HepG2 (cell line): ENCODE results near the gene CAMTA1. TPM values are rescaled to one million over a fixed set of nuclear protein-coding genes. Genes with fewer than 3 reads are reported as not detected.

ENCODE experiments used
- ATAC-seq: fragments of 200-7000 bp; cut with Tn5 transposase; 3 replicates; pipeline ENCODE4 v1.9.1; 2020; ENCODE audit warnings: mild to moderate bottlenecking, moderate library complexity
- BruUV-seq: library from RNA; stranded (reverse); fragments of 400-500 nt; replicated peaks from 2 replicates; lab custom pipeline; 2021; lab: Mats Ljungman, UMichigan
- CTCF ChIA-PET: fragments of 300-600 bp; formaldehyde crosslinking; extraction: SDS; loops from one replicate; lab custom pipeline; 2021; ENCODE audit warnings: low total read pairs, inconsistent platforms, low intra/inter-chr PET ratio; lab: Yijun Ruan, JAX
- POLR2A ChIA-PET: fragments of 350-600 bp; sonication (Branson Sonifier 250); formaldehyde crosslinking; loops from one replicate; lab custom pipeline; 2020; ENCODE audit warnings: antibody characterized with exemption, inconsistent platforms; lab: Yijun Ruan, JAX
- DNase-seq: peaks from one replicate; pipeline ENCODE4 v3.0.0-alpha.2; 2015; ENCODE audit warnings: low spot score
- FAIRE-seq: peaks from 3 replicates; lab custom pipeline; 2011; peaks lifted over from hg19 to GRCh38; lab: Jason Lieb, UNC
- H2AFZ ChIP-seq: one replicate; pipeline ENCODE4 v1.6.1; 2011; ENCODE audit warnings: low read length, inconsistent platforms
- H3K27ac ChIP-seq: fragments of 300-600 bp; 3 replicates; pipeline ENCODE4 v1.8.0; 2011; ENCODE audit warnings: mixed run types, mild to moderate bottlenecking, mixed read lengths, low read length, inconsistent platforms; ENCODE audit not compliant: insufficient read depth; ENCODE audit errors: extremely low read length
- H3K27me3 ChIP-seq, 2 experiments: fragments of 200-600 bp in 1 of 2; 2 replicates in 1 of 2; 3 replicates in 1 of 2; pipeline versions ENCODE4 v1.6.0 to v1.8.0; 2011; ENCODE audit warnings: low read length in 2 of 2, mild to moderate bottlenecking in 2 of 2, moderate library complexity in 2 of 2, inconsistent platforms in 1 of 2; ENCODE audit not compliant: insufficient read depth in 2 of 2, control insufficient read depth in 1 of 2
- H3K36me3 ChIP-seq, 2 experiments: fragments of 200-600 bp in 1 of 2; replicated peaks in 1 of 2; 2 replicates in 1 of 2; 3 replicates in 1 of 2; pipeline versions ENCODE4 v1.5.1 to v1.8.0; 2011; ENCODE audit warnings: low read length in 2 of 2, inconsistent platforms in 1 of 2; ENCODE audit not compliant: insufficient read depth in 2 of 2, control insufficient read depth in 1 of 2
- H3K4me1 ChIP-seq: 2 replicates; pipeline ENCODE4 v1.5.1; 2012; ENCODE audit warnings: low read length, inconsistent platforms; ENCODE audit not compliant: insufficient read depth
- H3K4me2 ChIP-seq: 2 replicates; pipeline ENCODE4 v1.6.0; 2011; ENCODE audit warnings: low read depth, low read length, inconsistent platforms
- H3K4me3 ChIP-seq, 3 experiments: fragments of 200-600 bp in 1 of 3; sonication (generic), shearing (Covaris generic) in 1 of 3; replicated peaks in 1 of 3; 2 replicates each; pipeline ENCODE4 v1.5.1; 2011 to 2016; ENCODE audit warnings: low read length in 3 of 3, inconsistent platforms in 2 of 3, low read depth in 2 of 3, mild to moderate bottlenecking in 2 of 3, control low read depth in 1 of 3, mixed read lengths in 1 of 3; ENCODE audit not compliant: insufficient read depth in 1 of 3
- H3K79me2 ChIP-seq: one replicate; pipeline ENCODE4 v1.6.1; 2011; ENCODE audit warnings: low read length, inconsistent platforms; ENCODE audit not compliant: insufficient read depth
- H3K9ac ChIP-seq: 2 replicates; pipeline ENCODE4 v1.6.0; 2011; ENCODE audit warnings: mild to moderate bottlenecking, low read depth, low read length, inconsistent platforms; ENCODE audit not compliant: insufficient read depth
- H3K9me3 ChIP-seq: 2 replicates; pipeline ENCODE4 v1.5.1; 2012; ENCODE audit warnings: mild to moderate bottlenecking, low read length
- H4K20me1 ChIP-seq: 2 replicates; pipeline ENCODE4 v1.6.0; 2011; ENCODE audit warnings: inconsistent platforms, mild to moderate bottlenecking, low read length, moderate library complexity; ENCODE audit not compliant: insufficient read depth
- KMT2A ChIP-seq: sonication (generic); formaldehyde crosslinking; IDR thresholded peaks from 2 replicates; pipeline ENCODE4 v1.4.0; 2020; ENCODE audit warnings: missing genetic modification reagents
- KMT2B ChIP-seq: IDR thresholded peaks from 2 replicates; pipeline ENCODE4 v1.6.1; 2016; ENCODE audit warnings: missing genetic modification reagents, missing compliant biosample characterization
- LCORL ChIP-seq, 2 experiments: fragments of 450-650 bp in 1 of 2; sonication (generic) in 1 of 2; formaldehyde crosslinking in 1 of 2; IDR thresholded peaks; 2 replicates each; pipeline versions ENCODE4 v1.5.0 to v1.6.1; 2017 to 2020; ENCODE audit warnings: antibody characterized with exemption in 1 of 2, missing genetic modification reagents in 1 of 2
- NCOA5 ChIP-seq: sonication (generic); formaldehyde crosslinking; IDR thresholded peaks from 2 replicates; pipeline ENCODE4 v1.4.0; 2020; ENCODE audit warnings: missing genetic modification reagents
- POLR2AphosphoS2 ChIP-seq: IDR thresholded peaks from 2 replicates; pipeline ENCODE4 v1.6.1; 2011; ENCODE audit warnings: low read depth, low read length, improper control_type of control experiment
- PTBP1 ChIP-seq: fragments of 200-400 bp; formaldehyde crosslinking; IDR thresholded peaks from 2 replicates; pipeline ENCODE4 v1.6.1; 2018; ENCODE audit warnings: low read length, low read depth; ENCODE audit not compliant: poor library complexity, severe bottlenecking
- REPIN1 ChIP-seq: sonication (generic); formaldehyde crosslinking; IDR thresholded peaks from 2 replicates; pipeline ENCODE4 v1.8.0; 2022; ENCODE audit warnings: missing genetic modification reagents, low read depth, mild to moderate bottlenecking, borderline replicate concordance
- SETDB1 ChIP-seq: sonication (generic); formaldehyde crosslinking; IDR thresholded peaks from 2 replicates; pipeline ENCODE4 v1.5.1; 2020; ENCODE audit warnings: missing genetic modification reagents, mild to moderate bottlenecking, borderline replicate concordance
- YEATS4 ChIP-seq: sonication (generic); formaldehyde crosslinking; IDR thresholded peaks from 2 replicates; pipeline ENCODE4 v1.4.0; 2020; ENCODE audit warnings: missing genetic modification reagents, borderline replicate concordance
- ZNF431 ChIP-seq: sonication (generic); formaldehyde crosslinking; IDR thresholded peaks from 2 replicates; pipeline ENCODE4 v1.9.0; 2022; ENCODE audit warnings: missing genetic modification reagents, low read depth, mild to moderate bottlenecking, borderline replicate concordance
- ZNF761 ChIP-seq: sonication (generic); formaldehyde crosslinking; conservative IDR thresholded peaks from 2 replicates; pipeline ENCODE4 v1.4.0; 2020; ENCODE audit warnings: mild to moderate bottlenecking, missing genetic modification reagents
- WGBS: methylation state at CpG from one replicate; pipeline ENCODE4 v1.1.6; 2017; ENCODE audit warnings: low lambda C conversion rate; 5-methylcytosine and 5-hydroxymethylcytosine counted together
- in situ Hi-C: cut with HindIII; loops from 2 replicates; pipeline ENCODE4 v1.10.0; 2017; ENCODE audit warnings: low pct_unique_long_range_greater_than_20kb; ENCODE audit not compliant: extremely low pct_ligation_motif_present
- intact Hi-C: fragments of 100-400 bp; cut with micrococcal nuclease; formaldehyde crosslinking; loops from one replicate; pipeline ENCODE4 v1.10.0; 2022; ENCODE audit not compliant: unreplicated experiment
- polyA plus RNA-seq, 8 experiments: library from polyadenylated mRNA; depleted of rRNA in 3 of 8; stranded (reverse) in 7 of 8; unstranded in 1 of 8; fragments of >200 nt; fragmentation: Illumina TruSeq in 4 of 8; extraction: Trizol in 4 of 8; gene quantifications; 2 replicates each; pipeline versions ENCODE4 v1.2.1 to v1.2.3, GENCODE V29; 2011 to 2016; ENCODE audit warnings: low read depth in 4 of 8, missing spikeins in 1 of 8, mixed read lengths in 1 of 8; ENCODE audit not compliant: insufficient read depth in 1 of 8
- total RNA-seq, 5 experiments: library from RNA; depleted of rRNA; stranded (reverse); fragments of >200 nt; fragmentation: Illumina TruSeq; extraction: Trizol; gene quantifications; 2 replicates each; pipeline ENCODE4 v1.2.3, GENCODE V29; 2016; ENCODE audit warnings: low read depth in 1 of 5
- TF ChIP-seq, protein P1 (sequence below): sonication (generic); formaldehyde crosslinking; IDR thresholded peaks from 2 replicates; pipeline ENCODE4 v1.5.0; 2020; ENCODE audit warnings: missing genetic modification reagents, mild to moderate bottlenecking, borderline replicate concordance
- TF ChIP-seq, protein P2 (sequence below): sonication (generic); formaldehyde crosslinking; IDR thresholded peaks from 2 replicates; pipeline ENCODE4 v1.4.0; 2020; ENCODE audit warnings: missing genetic modification reagents

Gene CAMTA1
- total and polyA plus RNA-seq, 2 of the 13 experiments (the other 11 are each of a cell fraction or from before 2014, with no cell fraction given) = 25.0 to 36.4 TPM

DNA sequence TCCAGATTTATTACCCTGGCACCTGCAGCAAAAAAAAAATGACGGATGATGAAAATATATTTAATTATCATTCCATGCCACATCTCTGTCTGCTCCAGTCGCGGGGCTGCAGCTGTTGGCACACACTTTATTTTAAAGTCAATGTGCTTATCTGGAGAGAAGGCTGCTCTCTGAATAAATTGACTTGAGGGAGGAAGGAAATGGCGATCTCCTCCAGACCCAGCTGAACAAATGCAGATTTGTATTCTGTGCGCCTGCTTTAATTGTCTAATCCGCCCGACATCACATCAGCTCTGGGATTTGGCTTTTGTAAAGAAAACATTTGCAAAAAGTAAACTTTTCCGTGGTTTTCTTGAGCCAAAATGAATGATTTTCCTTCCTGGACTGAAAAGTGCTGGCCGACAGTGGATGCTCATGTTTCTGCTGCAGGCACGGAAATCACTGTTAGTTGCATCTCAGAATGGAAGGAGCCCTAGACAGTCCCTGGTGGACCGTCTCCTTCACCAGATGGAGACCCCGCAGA is 150.2 kb downstream of the CAMTA1 start:
- Histone ChIP-seq H3K9me3 (no peaks in the 10 kb centered on the region), H3K27ac (no peak overlapping the region), H3K36me3 (no peaks in the 10 kb centered on the region), H4K20me1 (no peaks in the 10 kb centered on the region), H3K27me3 (peaks cover 4 to 26% of the 10 kb centered on the region in 2 experiments; a peak in 3 of 5 replicates), H3K4me2 (no peak overlapping the region), H3K79me2 (no peaks in the 10 kb centered on the region), H3K4me3 (no peak overlapping the region), H2AFZ (no peak overlapping the region), H3K4me1 (no peaks in the 10 kb centered on the region), H3K9ac (no peak overlapping the region)
- intact Hi-C loops = no loop called here
- ATAC-seq (no peak), DNase-seq (no peak), FAIRE-seq (no peak)
- in situ Hi-C loops = no loop called here
- POLR2A ChIA-PET = no interaction called here
- BruUV-seq = no TSS peak
- TF ChIP-seq, protein P1, sequence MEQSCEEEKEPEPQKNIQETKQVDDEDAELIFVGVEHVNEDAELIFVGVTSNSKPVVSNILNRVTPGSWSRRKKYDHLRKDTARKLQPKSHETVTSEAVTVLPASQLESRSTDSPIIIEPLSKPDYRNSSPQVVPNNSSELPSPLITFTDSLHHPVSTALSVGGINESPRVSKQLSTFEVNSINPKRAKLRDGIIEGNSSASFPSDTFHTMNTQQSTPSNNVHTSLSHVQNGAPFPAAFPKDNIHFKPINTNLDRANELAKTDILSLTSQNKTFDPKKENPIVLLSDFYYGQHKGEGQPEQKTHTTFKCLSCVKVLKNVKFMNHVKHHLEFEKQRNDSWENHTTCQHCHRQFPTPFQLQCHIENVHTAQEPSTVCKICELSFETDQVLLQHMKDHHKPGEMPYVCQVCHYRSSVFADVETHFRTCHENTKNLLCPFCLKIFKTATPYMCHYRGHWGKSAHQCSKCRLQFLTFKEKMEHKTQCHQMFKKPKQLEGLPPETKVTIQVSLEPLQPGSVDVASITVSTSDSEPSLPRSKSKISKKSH (CRISPR knock-in tag) = no peak
- TF ChIP-seq KMT2A (CRISPR knock-in tag) (no peak), YEATS4 (CRISPR knock-in tag) (no peak), POLR2AphosphoS2 (no peak), REPIN1 (CRISPR knock-in tag) (no peak), LCORL (IDR thresholded peaks at IDR 0.05) (no peak), LCORL (CRISPR knock-in tag; IDR thresholded peaks at IDR 0.05) (no peak), ZNF431 (CRISPR knock-in tag) (no peak), KMT2B (CRISPR knock-in tag) (no peak), PTBP1 (no peak), SETDB1 (CRISPR knock-in tag) (no peak), NCOA5 (CRISPR knock-in tag) (no peak), ZNF761 (no peak)
- TF ChIP-seq, protein P2, sequence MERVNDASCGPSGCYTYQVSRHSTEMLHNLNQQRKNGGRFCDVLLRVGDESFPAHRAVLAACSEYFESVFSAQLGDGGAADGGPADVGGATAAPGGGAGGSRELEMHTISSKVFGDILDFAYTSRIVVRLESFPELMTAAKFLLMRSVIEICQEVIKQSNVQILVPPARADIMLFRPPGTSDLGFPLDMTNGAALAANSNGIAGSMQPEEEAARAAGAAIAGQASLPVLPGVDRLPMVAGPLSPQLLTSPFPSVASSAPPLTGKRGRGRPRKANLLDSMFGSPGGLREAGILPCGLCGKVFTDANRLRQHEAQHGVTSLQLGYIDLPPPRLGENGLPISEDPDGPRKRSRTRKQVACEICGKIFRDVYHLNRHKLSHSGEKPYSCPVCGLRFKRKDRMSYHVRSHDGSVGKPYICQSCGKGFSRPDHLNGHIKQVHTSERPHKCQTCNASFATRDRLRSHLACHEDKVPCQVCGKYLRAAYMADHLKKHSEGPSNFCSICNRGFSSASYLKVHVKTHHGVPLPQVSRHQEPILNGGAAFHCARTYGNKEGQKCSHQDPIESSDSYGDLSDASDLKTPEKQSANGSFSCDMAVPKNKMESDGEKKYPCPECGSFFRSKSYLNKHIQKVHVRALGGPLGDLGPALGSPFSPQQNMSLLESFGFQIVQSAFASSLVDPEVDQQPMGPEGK (CRISPR knock-in tag) = no peak
- CTCF ChIA-PET = no interaction called here
- 16% methylated on average over 12 of the region's 12 CpGs for WGBS
